ENCODE results near the gene RSPH1.

DNA sequence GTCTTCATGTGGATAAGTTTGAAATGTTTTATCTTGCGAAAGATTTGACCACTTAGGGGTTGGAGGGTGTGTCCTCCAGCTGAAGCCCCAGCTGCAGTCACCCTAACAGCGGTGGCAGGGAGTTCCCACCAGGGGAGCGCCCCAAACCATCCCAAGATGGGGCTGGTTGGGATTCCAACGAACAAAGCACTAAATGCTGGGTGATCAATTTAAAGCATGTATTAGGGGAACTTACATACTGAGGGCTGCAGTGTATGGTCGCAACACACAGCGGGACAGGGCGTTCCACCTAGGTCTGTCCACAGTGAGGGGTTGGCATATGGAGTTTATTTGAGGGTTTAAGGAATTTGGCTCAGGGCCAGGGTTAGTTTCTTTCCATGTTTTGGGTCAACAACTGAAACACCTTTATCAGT, 43.9 kb upstream of the RSPH1 start:
- TF ChIP-seq, protein P1, sequence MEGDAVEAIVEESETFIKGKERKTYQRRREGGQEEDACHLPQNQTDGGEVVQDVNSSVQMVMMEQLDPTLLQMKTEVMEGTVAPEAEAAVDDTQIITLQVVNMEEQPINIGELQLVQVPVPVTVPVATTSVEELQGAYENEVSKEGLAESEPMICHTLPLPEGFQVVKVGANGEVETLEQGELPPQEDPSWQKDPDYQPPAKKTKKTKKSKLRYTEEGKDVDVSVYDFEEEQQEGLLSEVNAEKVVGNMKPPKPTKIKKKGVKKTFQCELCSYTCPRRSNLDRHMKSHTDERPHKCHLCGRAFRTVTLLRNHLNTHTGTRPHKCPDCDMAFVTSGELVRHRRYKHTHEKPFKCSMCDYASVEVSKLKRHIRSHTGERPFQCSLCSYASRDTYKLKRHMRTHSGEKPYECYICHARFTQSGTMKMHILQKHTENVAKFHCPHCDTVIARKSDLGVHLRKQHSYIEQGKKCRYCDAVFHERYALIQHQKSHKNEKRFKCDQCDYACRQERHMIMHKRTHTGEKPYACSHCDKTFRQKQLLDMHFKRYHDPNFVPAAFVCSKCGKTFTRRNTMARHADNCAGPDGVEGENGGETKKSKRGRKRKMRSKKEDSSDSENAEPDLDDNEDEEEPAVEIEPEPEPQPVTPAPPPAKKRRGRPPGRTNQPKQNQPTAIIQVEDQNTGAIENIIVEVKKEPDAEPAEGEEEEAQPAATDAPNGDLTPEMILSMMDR (IDR thresholded peaks at IDR 0.05): no peak
- no peak for TF ChIP-seq POLR2A (IDR thresholded peaks at IDR 0.05)
